K562 treated with DMSO at 1 percent for 12 hours (cell line): ENCODE measurements around the gene FOXL1. TPM values are rescaled to one million over a fixed set of nuclear protein-coding genes. Genes with fewer than 3 reads are reported as not detected.

Experiments
- total RNA-seq: library from RNA; unstranded; fragments of 300-600 nt; gene quantifications from 2 replicates; pipeline ENCODE4 v1.2.3, GENCODE V29; 2022; ENCODE audit not compliant: insufficient read depth

The FOXL1 gene
- not detected in 2 replicates for total RNA-seq

GRCh38 chr16:86578061-86578599 is at the start of gene FOXL1:
Gene FOXL1, plus strand, starts transcription at chr16:86578549. Its CDS starts 175 bp downstream, at chr16:86578724.

GRCh38 chr16:86554917-86555703 is 23.2 kb upstream of the FOXL1 start, which contains the start of gene MTHFSD:
Gene MTHFSD, minus strand, starts transcription at chr16:86555235. Its CDS starts 51 bp downstream, at chr16:86555184.

GRCh38 chr16:86566601-86566965 is 11.8 kb upstream of the FOXL1 start, which contains the start of gene FOXC2:
Gene FOXC2, plus strand, starts transcription at chr16:86566829. Its CDS starts 507 bp downstream, at chr16:86567336.

Other genes with a start within 250 kb of the FOXL1 start
- gene FOXF1, start 68.0 kb upstream of the FOXL1 start, total RNA-seq: not detected in 2 replicates
- 4.5 and 13.9 TPM in 2 replicates for gene MTHFSD, start 23.3 kb upstream of the FOXL1 start, total RNA-seq
- gene FOXC2, start 11.7 kb upstream of the FOXL1 start, total RNA-seq: 0.75 and 0.91 TPM in 2 replicates